Measurements from ENCODE around the gene IGFBP5. TPM values are rescaled to one million over a fixed set of nuclear protein-coding genes. Genes with fewer than 3 reads are reported as not detected.

The IGFBP5 gene
- total RNA-seq, 1 experiment from 2014 or later: 0.20 TPM

- Mint-ChIP-seq H3K4me3 (ENCODE audit: unreplicated experiment) (peak overlapping the region; percentile 79), H3K4me1 (ENCODE audit: low read depth, unreplicated experiment) (peaks cover 18% of the 10 kb centered on the region), H3K27ac (ENCODE audit: unreplicated experiment) (no peak overlapping the region), H3K27me3 (ENCODE audit: insufficient read depth, unreplicated experiment) (peaks cover 48% of the 10 kb centered on the region), H3K9me3 (ENCODE audit: unreplicated experiment) (no peaks in the 10 kb centered on the region), H3K36me3 (ENCODE audit: insufficient read depth, unreplicated experiment) (no peaks in the 10 kb centered on the region)
- peak in 1 of 2 experiments; percentile 6 for DNase-seq
- no TSS peak for BruUV-seq (replicated peaks)
- intact Hi-C loops (cut with micrococcal nuclease; ENCODE audit: unreplicated experiment): no loop called here
- peaks cover 3% of the 10 kb centered on the region; the same call in 1 of the 2 replicates for H3K27me3 ChIP-seq (replicated peaks; ENCODE audit: control insufficient read depth, insufficient read depth, low read length)
- H3K9me3 ChIP-seq: no peaks in the 10 kb centered on the region
- ChIA-PET CTCF (no interaction called here), POLR2A (no interaction called here)
- peak overlapping the region; percentile 41 for H3K4me3 ChIP-seq (ENCODE audit: low read depth, low read length)
- peaks cover 27% of the 10 kb centered on the region for H3K4me1 ChIP-seq
- TF ChIP-seq CTCF (IDR thresholded peaks at IDR 0.05; ENCODE audit: insufficient read depth in 1 of 2, low read depth in 1 of 2, low read length in 1 of 2, severe bottlenecking in 1 of 2, unreplicated experiment in 1 of 2): no peak
- no peaks in the 10 kb centered on the region for H3K36me3 ChIP-seq (ENCODE audit: control insufficient read depth, insufficient read depth, low read length)
Measured at GRCh38 chr2:216632346-216632951, 62.9 kb downstream of the IGFBP5 start.

GRCh38 chr2:216629784-216630183 is 65.6 kb downstream of the IGFBP5 start:
- intact Hi-C loops (cut with micrococcal nuclease; ENCODE audit: unreplicated experiment): no loop called here
- no peak overlapping the region for H3K4me3 ChIP-seq (ENCODE audit: low read depth, low read length)
- Mint-ChIP-seq H3K36me3 (ENCODE audit: insufficient read depth, unreplicated experiment) (no peaks in the 10 kb centered on the region), H3K27ac (ENCODE audit: unreplicated experiment) (no peak overlapping the region), H3K4me3 (ENCODE audit: unreplicated experiment) (no peak overlapping the region), H3K27me3 (ENCODE audit: insufficient read depth, unreplicated experiment) (peaks cover 39% of the 10 kb centered on the region), H3K4me1 (ENCODE audit: low read depth, unreplicated experiment) (peaks cover 14% of the 10 kb centered on the region), H3K9me3 (ENCODE audit: unreplicated experiment) (no peaks in the 10 kb centered on the region)
- peaks cover 3% of the 10 kb centered on the region; the same call in 1 of the 2 replicates for H3K27me3 ChIP-seq (replicated peaks; ENCODE audit: control insufficient read depth, insufficient read depth, low read length)
- POLR2A ChIA-PET: no interaction called here
- no peaks in the 10 kb centered on the region for H3K9me3 ChIP-seq
- no peak for DNase-seq
- no peaks in the 10 kb centered on the region for H3K36me3 ChIP-seq (ENCODE audit: control insufficient read depth, insufficient read depth, low read length)
- no peak for TF ChIP-seq CTCF (IDR thresholded peaks at IDR 0.05; ENCODE audit: insufficient read depth in 1 of 2, low read depth in 1 of 2, low read length in 1 of 2, severe bottlenecking in 1 of 2, unreplicated experiment in 1 of 2)
- no TSS peak for BruUV-seq (replicated peaks)
- CTCF ChIA-PET: no interaction called here
- peaks cover 16% of the 10 kb centered on the region for H3K4me1 ChIP-seq

DNA sequence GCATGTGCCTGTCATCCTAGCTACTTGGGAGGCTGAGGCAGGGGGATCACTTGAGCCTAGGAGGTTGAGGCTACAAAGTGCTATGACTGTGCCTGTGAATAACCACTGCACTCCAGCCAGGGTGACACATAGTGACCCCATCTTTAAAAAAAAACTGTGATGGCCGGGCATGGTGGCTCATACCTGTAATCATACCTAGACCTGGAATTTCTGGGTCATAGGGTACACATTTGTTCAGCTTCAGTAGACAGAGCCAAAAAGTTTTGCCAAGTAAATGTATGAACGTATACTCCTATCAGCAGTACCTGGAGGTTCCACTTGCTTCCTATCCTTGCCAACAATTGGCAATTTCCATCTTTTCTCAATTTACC is 68.5 kb downstream of the IGFBP5 start:
- H3K27me3 Mint-ChIP-seq (ENCODE audit: insufficient read depth, unreplicated experiment): peaks cover 18% of the 10 kb centered on the region
- CTCF ChIA-PET: no interaction called here
- intact Hi-C loops (cut with micrococcal nuclease; ENCODE audit: unreplicated experiment): no loop called here
- H3K4me1 Mint-ChIP-seq (ENCODE audit: low read depth, unreplicated experiment): peaks cover 7% of the 10 kb centered on the region
- Histone ChIP-seq H3K9me3 (no peaks in the 10 kb centered on the region), H3K4me3 (ENCODE audit: low read depth, low read length) (no peak overlapping the region), H3K36me3 (ENCODE audit: control insufficient read depth, insufficient read depth, low read length) (no peaks in the 10 kb centered on the region), H3K27me3 (replicated peaks; ENCODE audit: control insufficient read depth, insufficient read depth, low read length) (no peaks in the 10 kb centered on the region), H3K4me1 (no peaks in the 10 kb centered on the region)
- TF ChIP-seq CTCF (IDR thresholded peaks at IDR 0.05; ENCODE audit: insufficient read depth in 1 of 2, low read depth in 1 of 2, low read length in 1 of 2, severe bottlenecking in 1 of 2, unreplicated experiment in 1 of 2): no peak
- no TSS peak for BruUV-seq (replicated peaks)
- POLR2A ChIA-PET: no interaction called here
- no peak overlapping the region for H3K27ac Mint-ChIP-seq (ENCODE audit: unreplicated experiment)
- no peak overlapping the region for H3K4me3 Mint-ChIP-seq (ENCODE audit: unreplicated experiment)
- H3K36me3 Mint-ChIP-seq (ENCODE audit: insufficient read depth, unreplicated experiment): no peaks in the 10 kb centered on the region
- DNase-seq: no peak
- no peaks in the 10 kb centered on the region for H3K9me3 Mint-ChIP-seq (ENCODE audit: unreplicated experiment)
